Epithelial cell of prostate (primary cell): Measurements from ENCODE around the gene OMP.

Experiments
- DNase-seq: peaks from one replicate; pipeline ENCODE4 v3.0.0-alpha.2; 2011; ENCODE audit warnings: low read depth, low spot score
- H3K27ac ChIP-seq: fragments of 450-650 bp; 2 replicates; pipeline ENCODE4 v1.5.1; 2017; ENCODE audit warnings: mild to moderate bottlenecking

The OMP gene

GRCh38 chr11:77100166-77101042, 2.2 kb upstream of the OMP start:
- DNase-seq, result no peak
- H3K27ac ChIP-seq, result no peak overlapping the region

GRCh38 chr11:77101043-77101537, 1.6 kb upstream of the OMP start:
- no peak overlapping the region for H3K27ac ChIP-seq
- no peak for DNase-seq

- H3K27ac ChIP-seq, result no peak overlapping the region
- no peak for DNase-seq
These were observed 679 bp downstream of the OMP start for GRCh38 chr11:77103319-77103718.

- no peak overlapping the region for H3K27ac ChIP-seq
- no peak for DNase-seq
These were observed 2.1 kb downstream of the OMP start for GRCh38 chr11:77104727-77105126.

- no peak for DNase-seq
- no peak overlapping the region for H3K27ac ChIP-seq
These were observed 3.7 kb downstream of the OMP start for GRCh38 chr11:77106321-77106720.

GRCh38 chr11:77106759-77107158, 4.1 kb downstream of the OMP start:
- DNase-seq, result no peak
- no peak overlapping the region for H3K27ac ChIP-seq

- no peak overlapping the region for H3K27ac ChIP-seq
- DNase-seq, result peak; percentile 6
These were observed 5.3 kb downstream of the OMP start for GRCh38 chr11:77107950-77108349.

- H3K27ac ChIP-seq, result no peak overlapping the region
- no peak for DNase-seq
These were observed 5.8 kb downstream of the OMP start for GRCh38 chr11:77108436-77108835.

- no peak for DNase-seq
- H3K27ac ChIP-seq, result no peak overlapping the region
These were observed 6.8 kb downstream of the OMP start for GRCh38 chr11:77109236-77110019.

GRCh38 chr11:77110836-77111235, 8.2 kb downstream of the OMP start:
- H3K27ac ChIP-seq, result no peak overlapping the region
- no peak for DNase-seq

- H3K27ac ChIP-seq, result no peak overlapping the region
- no peak for DNase-seq
These were observed 8.6 kb downstream of the OMP start for GRCh38 chr11:77111277-77111676.

- H3K27ac ChIP-seq, result no peak overlapping the region
- no peak for DNase-seq
These were observed 9.3 kb downstream of the OMP start for GRCh38 chr11:77111946-77112345.

- no peak overlapping the region for H3K27ac ChIP-seq
- DNase-seq, result no peak
These were observed 10.2 kb downstream of the OMP start for GRCh38 chr11:77112641-77113381.

GRCh38 chr11:77113382-77114088, 10.9 kb downstream of the OMP start:
- no peak for DNase-seq
- no peak overlapping the region for H3K27ac ChIP-seq

- no peak for DNase-seq
- no peak overlapping the region for H3K27ac ChIP-seq
These were observed 11.4 kb downstream of the OMP start for GRCh38 chr11:77114089-77114463.

- H3K27ac ChIP-seq, result no peak overlapping the region
- DNase-seq, result no peak
These were observed 12.6 kb downstream of the OMP start for GRCh38 chr11:77115181-77115611.

GRCh38 chr11:77115956-77116355, 13.3 kb downstream of the OMP start:
- no peak for DNase-seq

GRCh38 chr11:77117492-77117891, 14.9 kb downstream of the OMP start:
- no peak for DNase-seq
- H3K27ac ChIP-seq, result no peak overlapping the region

More at GRCh38 chr11:77115956-77116355, 13.3 kb downstream of the OMP start:
- no peak overlapping the region for H3K27ac ChIP-seq

- no peak for DNase-seq
- H3K27ac ChIP-seq, result no peak overlapping the region
These were observed 15.4 kb downstream of the OMP start for GRCh38 chr11:77118086-77118485.

- DNase-seq, result no peak
- no peak overlapping the region for H3K27ac ChIP-seq
These were observed 16.3 kb downstream of the OMP start for GRCh38 chr11:77118971-77119370.
